ENCODE data around the gene DNAJB11. TPM values are rescaled to one million over a fixed set of nuclear protein-coding genes. Genes with fewer than 3 reads are reported as not detected.

The DNAJB11 gene
- total RNA-seq, 1 donor from 2014 or later: 43.8 TPM

DNA sequence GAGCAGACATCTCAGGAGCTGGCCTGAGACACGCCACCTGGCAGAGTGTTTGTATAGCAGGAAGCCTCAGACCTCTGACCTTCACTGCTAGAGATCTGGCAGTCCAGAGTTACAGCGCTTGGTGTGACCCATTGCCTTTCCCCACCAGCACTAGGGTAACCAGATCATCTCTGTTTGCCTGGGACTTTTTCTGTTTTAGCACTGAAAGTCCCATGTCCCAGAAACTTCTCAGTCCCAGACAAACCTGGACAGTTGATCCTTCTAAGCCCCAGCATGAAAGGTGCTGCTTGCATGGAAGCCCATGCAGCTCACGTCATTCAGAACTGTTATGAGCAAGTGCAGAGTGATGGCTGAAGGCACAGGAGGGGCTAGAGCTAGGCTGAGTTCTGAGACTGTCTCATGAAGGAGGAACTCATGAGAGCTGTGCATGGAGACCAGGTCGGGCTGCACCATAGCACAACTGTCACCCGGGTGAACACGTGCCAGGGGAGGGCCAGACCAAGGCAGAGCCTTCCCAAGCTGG is 24.1 kb downstream of the DNAJB11 start:
- H3K36me3 ChIP-seq: no peaks in the 10 kb centered on the region

DNA sequence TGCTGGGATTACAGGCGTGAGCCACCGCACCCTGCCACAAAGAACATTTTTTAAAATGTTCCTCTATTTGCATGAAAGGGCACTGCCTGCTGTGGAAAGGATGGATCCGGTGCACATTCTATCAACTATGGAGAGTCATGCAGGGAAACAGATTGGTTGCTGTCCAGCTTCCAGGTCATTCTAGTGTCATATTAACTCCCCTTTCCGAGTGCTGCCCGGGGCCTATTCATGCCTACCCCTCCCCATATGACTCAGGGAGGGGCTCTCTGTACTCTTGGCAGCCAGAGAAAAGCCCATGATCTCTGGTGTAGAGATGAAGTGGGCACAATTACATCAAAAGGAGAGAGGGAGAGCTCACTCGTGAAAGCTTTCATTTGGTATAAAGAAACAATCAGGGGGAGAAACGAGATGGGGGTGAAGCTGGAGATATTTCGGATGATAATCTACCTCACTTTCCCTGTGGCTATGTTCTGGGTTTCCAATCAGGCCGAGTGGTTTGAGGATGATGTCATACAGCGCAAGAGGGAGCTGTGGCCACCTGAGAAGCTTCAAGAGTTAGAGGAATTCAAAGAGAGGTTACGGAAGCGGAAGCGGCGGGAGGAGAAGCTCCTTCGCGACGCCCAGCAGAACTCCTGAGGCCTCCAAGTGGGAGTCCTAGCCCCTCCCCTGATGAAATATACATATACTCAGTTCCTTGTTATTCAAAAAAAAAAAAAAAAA is 26.2 kb downstream of the DNAJB11 start:
- Histone ChIP-seq H3K27ac (no peak overlapping the region), H3K36me3 (no peaks in the 10 kb centered on the region), H3K4me3 (no peak overlapping the region), H3K4me1 (no peaks in the 10 kb centered on the region), H3K27me3 (no peaks in the 10 kb centered on the region), H3K9me3 (no peaks in the 10 kb centered on the region)
- DNase-seq (peak; percentile 71), ATAC-seq (peak; percentile 87)
- intact Hi-C loops (cut with DNase I): no loop called here
- TF ChIP-seq, protein P1, sequence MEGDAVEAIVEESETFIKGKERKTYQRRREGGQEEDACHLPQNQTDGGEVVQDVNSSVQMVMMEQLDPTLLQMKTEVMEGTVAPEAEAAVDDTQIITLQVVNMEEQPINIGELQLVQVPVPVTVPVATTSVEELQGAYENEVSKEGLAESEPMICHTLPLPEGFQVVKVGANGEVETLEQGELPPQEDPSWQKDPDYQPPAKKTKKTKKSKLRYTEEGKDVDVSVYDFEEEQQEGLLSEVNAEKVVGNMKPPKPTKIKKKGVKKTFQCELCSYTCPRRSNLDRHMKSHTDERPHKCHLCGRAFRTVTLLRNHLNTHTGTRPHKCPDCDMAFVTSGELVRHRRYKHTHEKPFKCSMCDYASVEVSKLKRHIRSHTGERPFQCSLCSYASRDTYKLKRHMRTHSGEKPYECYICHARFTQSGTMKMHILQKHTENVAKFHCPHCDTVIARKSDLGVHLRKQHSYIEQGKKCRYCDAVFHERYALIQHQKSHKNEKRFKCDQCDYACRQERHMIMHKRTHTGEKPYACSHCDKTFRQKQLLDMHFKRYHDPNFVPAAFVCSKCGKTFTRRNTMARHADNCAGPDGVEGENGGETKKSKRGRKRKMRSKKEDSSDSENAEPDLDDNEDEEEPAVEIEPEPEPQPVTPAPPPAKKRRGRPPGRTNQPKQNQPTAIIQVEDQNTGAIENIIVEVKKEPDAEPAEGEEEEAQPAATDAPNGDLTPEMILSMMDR (IDR thresholded peaks at IDR 0.05): no peak

More for the DNA sequence above, 24.1 kb downstream of the DNAJB11 start:
- intact Hi-C loops (cut with DNase I): no loop called here
- Histone ChIP-seq H3K4me1 (no peaks in the 10 kb centered on the region), H3K27me3 (no peaks in the 10 kb centered on the region), H3K27ac (no peak overlapping the region), H3K4me3 (no peak overlapping the region), H3K9me3 (no peaks in the 10 kb centered on the region)
- DNase-seq: no peak
- ATAC-seq: no peak
- TF ChIP-seq, protein P1 (IDR thresholded peaks at IDR 0.05): no peak

DNA sequence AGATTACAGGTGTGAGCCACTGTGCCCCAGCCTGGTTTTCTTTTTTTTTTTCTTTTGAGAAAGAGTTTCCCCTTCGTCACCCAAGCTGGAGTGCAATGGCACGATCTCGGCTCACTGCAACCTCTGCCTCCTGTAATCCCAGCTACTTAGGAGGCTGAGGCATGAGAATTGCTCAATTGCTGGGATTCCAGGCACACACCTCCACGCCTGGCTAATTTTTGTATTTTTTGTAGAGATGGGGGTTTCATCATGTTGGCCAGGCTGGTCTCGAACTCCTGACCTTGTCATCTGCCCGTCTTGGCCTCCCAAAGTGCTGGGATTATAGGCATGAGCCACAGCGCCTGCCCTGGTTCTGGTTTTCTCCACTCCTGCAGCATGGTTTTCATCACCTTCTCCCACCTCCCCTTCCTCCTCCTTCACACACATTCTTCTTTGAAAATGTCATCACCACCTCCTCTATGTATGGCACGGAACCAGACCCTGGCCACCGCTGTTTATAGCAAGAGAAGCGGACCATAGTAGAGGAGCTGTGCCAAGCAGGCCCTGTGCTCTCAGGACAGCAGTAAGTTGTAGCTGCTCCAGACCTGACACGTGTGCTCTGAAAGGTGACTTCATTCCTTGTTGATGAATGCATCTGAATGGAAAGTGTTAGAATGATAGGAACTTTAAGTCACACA is 27.7 kb downstream of the DNAJB11 start:
- peak; percentile 68 for ATAC-seq
- Histone ChIP-seq H3K4me3 (no peak overlapping the region), H3K36me3 (no peaks in the 10 kb centered on the region), H3K27me3 (no peaks in the 10 kb centered on the region), H3K4me1 (no peaks in the 10 kb centered on the region), H3K9me3 (no peaks in the 10 kb centered on the region), H3K27ac (no peak overlapping the region)
- DNase-seq: no peak
- TF ChIP-seq, protein P1 (IDR thresholded peaks at IDR 0.05): no peak
- intact Hi-C loops (cut with DNase I): no loop called here

DNA sequence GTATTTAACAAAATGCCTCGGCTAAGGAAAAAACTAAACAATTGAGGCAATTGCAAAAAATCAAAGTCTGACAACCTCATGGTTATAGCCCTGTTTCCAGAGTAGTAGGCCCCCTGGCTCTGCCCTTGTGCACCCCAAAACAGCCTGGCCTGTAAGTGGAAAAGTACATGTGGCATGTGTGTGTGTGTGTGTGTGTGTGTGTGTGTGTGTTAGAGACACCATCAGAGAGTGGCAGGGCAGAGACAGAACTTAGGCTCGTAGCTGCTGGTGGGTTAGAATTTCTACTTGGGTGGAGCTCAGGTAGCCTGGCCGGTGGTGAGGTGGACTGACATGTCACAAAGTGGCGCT is 28.2 kb downstream of the DNAJB11 start:
- Histone ChIP-seq H3K4me1 (no peaks in the 10 kb centered on the region), H3K9me3 (no peaks in the 10 kb centered on the region), H3K4me3 (no peak overlapping the region), H3K27me3 (no peaks in the 10 kb centered on the region), H3K36me3 (no peaks in the 10 kb centered on the region), H3K27ac (no peak overlapping the region)
- DNase-seq: no peak
- TF ChIP-seq, protein P1 (IDR thresholded peaks at IDR 0.05): no peak
- intact Hi-C loops (cut with DNase I): no loop called here
- ATAC-seq: no peak

DNA sequence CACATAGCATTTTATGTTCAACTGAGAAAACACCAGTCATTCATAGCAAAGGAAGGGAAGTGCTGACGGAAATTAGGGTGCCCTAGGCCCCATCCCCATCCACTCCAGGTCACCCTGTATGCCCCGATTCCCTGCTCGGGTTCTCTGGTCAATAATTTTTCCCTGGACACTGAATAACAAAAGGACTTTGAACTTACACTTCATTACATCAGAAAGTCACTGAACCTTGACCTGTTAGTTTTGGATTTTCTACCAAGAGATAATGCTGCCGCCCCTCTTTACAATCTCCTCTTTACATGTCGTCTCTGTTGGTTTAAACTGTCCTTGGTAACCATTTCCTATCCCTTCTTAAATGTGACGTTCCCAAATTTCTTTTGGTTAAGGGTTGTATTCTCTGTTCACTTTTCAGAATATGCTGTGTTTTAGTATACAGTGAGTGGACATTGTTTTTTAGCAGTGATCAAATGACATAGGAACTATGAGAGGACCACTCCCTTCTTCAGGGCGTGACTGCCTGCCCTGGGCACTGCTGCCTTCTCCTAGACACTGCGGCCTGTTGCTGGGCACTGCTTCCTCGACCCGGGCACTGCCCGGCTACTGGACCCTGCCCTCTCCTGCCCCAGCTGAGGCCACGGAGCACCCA is 28.7 kb downstream of the DNAJB11 start:
- Histone ChIP-seq H3K27me3 (no peaks in the 10 kb centered on the region), H3K4me1 (no peaks in the 10 kb centered on the region), H3K4me3 (no peak overlapping the region), H3K36me3 (no peaks in the 10 kb centered on the region), H3K27ac (no peak overlapping the region), H3K9me3 (no peaks in the 10 kb centered on the region)
- ATAC-seq: no peak
- intact Hi-C loops (cut with DNase I): no loop called here
- TF ChIP-seq, protein P1 (IDR thresholded peaks at IDR 0.05): no peak
- DNase-seq: no peak

Data from upper lobe of right lung (tissue), 1 donor.